22Rv1 (cell line): ENCODE data around the gene SLC6A20.

Source experiments
- CTCF ChIP-seq: fragments of 450-650 bp; IDR thresholded peaks from 2 replicates; pipeline ENCODE4 v1.5.1; 2017; ENCODE audit warnings: mild to moderate bottlenecking
- ZFX ChIP-seq: fragments of 450-650 bp; IDR thresholded peaks from 2 replicates; pipeline ENCODE4 v1.6.1; 2017; ENCODE audit warnings: antibody characterized with exemption, borderline replicate concordance

GRCh38 chr3:45765266-45765851 is 31.0 kb downstream of the SLC6A20 start:
- TF ChIP-seq CTCF: no peak
- no peak for TF ChIP-seq ZFX
